Breast epithelium (tissue), 4 donors: ENCODE data around the gene CYSTM1. TPM values are rescaled to one million over a fixed set of nuclear protein-coding genes. Genes with fewer than 3 reads are reported as not detected.

Experiments used
- DNase-seq, 2 donors: peaks; one replicate each; pipeline ENCODE4 v3.0.0-alpha.2; 2019; ENCODE audit warnings: low spot score in 2 of 2
- H3K27ac ChIP-seq, 2 donors: fragments of 200-600 bp; sonication (generic) in 1 of 2; one replicate each; pipeline ENCODE4 v1.5.1; 2016 to 2019; ENCODE audit warnings: mild to moderate bottlenecking in 1 of 2
- H3K27me3 ChIP-seq, 2 donors: fragments of 200-600 bp; sonication (generic) in 1 of 2; one replicate each; pipeline versions ENCODE4 v1.5.1 to v1.6.0; 2017 to 2019; ENCODE audit warnings: control low read depth in 1 of 2, mild to moderate bottlenecking in 1 of 2
- H3K36me3 ChIP-seq: fragments of 200-600 bp; one replicate; pipeline ENCODE4 v1.5.1; 2019
- H3K4me1 ChIP-seq, 2 donors: fragments of 200-600 bp; sonication (generic); one replicate each; pipeline ENCODE4 v1.5.1; 2016 to 2019; ENCODE audit warnings: control low read depth in 1 of 2
- H3K4me3 ChIP-seq, 3 donors: fragments of 200-600 bp; sonication (generic); 1 replicate in 2 of 3; 2 replicates in 1 of 3; pipeline ENCODE4 v1.5.1; 2016 to 2019; ENCODE audit warnings: mild to moderate bottlenecking in 3 of 3, moderate library complexity in 2 of 3
- H3K9me3 ChIP-seq, 2 donors: fragments of 200-600 bp; sonication (generic) in 1 of 2; one replicate each; pipeline ENCODE4 v1.5.1; 2016 to 2019; ENCODE audit warnings: control low read depth in 1 of 2
- POLR2A ChIP-seq: fragments of 450-650 bp; IDR thresholded peaks from one replicate; pipeline ENCODE4 v1.6.1; 2016; ENCODE audit warnings: antibody characterized with exemption, mild to moderate bottlenecking, moderate library complexity
- POLR2AphosphoS5 ChIP-seq, 3 donors: sonication (generic); formaldehyde crosslinking; IDR thresholded peaks; one replicate each; pipeline ENCODE4 v1.6.1; 2017; ENCODE audit warnings: antibody characterized with exemption in 3 of 3
- intact Hi-C: fragments of 100-400 bp; cut with DNase I; formaldehyde crosslinking; loops from one replicate; pipeline ENCODE4 v1.15.1; 2023; ENCODE audit warnings: low total_unique reads
- total RNA-seq, 3 donors: library from RNA; depleted of rRNA; stranded (reverse); fragments of >200 nt; gene quantifications; one replicate each; pipeline ENCODE4 v1.1.0, GENCODE V29; 2016
- TF ChIP-seq, protein P1 (sequence below), 3 donors: fragments of 450-650 bp; IDR thresholded peaks; one replicate each; pipeline ENCODE4 v1.5.1; 2016 to 2017; ENCODE audit warnings: antibody characterized with exemption in 3 of 3, mild to moderate bottlenecking in 3 of 3, moderate library complexity in 3 of 3

The CYSTM1 gene
- total RNA-seq, 3 donors from 2014 or later: 56.5 to 108 (median 76.0) TPM

DNA sequence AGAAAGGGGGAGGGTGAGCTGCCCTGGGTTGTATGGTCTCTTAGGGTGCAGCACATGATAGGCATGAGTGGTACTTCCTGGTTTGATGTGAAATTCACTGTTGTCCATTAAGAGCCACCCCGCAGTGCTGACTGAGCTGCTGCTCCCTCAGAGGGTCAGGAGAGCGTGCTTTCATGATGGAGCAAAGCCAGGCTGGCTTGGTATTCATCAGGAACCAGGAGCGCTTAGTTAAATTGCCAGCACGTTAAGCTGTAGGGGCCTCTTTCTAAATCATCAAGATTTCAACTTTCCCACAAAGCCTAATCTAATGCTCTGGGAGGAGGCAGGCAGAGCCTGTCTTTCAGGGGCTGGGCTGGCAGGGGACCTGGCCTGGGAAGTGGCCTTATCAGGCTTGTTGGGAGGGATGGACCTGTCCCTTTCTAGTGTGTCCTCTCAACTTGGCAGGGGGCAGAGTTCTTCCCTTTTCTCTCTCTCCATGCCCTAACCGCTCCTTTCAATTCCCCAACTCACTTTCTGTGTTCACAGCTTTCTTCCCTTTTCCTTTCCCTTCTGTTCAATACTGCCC is 7.9 kb downstream of the CYSTM1 start:
- no peak for DNase-seq
- no peaks in the 10 kb centered on the region for H3K27me3 ChIP-seq
- no peaks in the 10 kb centered on the region for H3K4me1 ChIP-seq
- H3K9me3 ChIP-seq: no peaks in the 10 kb centered on the region
- H3K4me3 ChIP-seq: no peak overlapping the region
- TF ChIP-seq POLR2AphosphoS5 (IDR thresholded peaks at IDR 0.05) (no peak), POLR2A (no peak)
- TF ChIP-seq, protein P1, sequence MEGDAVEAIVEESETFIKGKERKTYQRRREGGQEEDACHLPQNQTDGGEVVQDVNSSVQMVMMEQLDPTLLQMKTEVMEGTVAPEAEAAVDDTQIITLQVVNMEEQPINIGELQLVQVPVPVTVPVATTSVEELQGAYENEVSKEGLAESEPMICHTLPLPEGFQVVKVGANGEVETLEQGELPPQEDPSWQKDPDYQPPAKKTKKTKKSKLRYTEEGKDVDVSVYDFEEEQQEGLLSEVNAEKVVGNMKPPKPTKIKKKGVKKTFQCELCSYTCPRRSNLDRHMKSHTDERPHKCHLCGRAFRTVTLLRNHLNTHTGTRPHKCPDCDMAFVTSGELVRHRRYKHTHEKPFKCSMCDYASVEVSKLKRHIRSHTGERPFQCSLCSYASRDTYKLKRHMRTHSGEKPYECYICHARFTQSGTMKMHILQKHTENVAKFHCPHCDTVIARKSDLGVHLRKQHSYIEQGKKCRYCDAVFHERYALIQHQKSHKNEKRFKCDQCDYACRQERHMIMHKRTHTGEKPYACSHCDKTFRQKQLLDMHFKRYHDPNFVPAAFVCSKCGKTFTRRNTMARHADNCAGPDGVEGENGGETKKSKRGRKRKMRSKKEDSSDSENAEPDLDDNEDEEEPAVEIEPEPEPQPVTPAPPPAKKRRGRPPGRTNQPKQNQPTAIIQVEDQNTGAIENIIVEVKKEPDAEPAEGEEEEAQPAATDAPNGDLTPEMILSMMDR (IDR thresholded peaks at IDR 0.05): no peak
- no peaks in the 10 kb centered on the region for H3K36me3 ChIP-seq
- H3K27ac ChIP-seq: peak overlapping the region; percentile 41 to 54
- intact Hi-C loops: no loop called here

DNA sequence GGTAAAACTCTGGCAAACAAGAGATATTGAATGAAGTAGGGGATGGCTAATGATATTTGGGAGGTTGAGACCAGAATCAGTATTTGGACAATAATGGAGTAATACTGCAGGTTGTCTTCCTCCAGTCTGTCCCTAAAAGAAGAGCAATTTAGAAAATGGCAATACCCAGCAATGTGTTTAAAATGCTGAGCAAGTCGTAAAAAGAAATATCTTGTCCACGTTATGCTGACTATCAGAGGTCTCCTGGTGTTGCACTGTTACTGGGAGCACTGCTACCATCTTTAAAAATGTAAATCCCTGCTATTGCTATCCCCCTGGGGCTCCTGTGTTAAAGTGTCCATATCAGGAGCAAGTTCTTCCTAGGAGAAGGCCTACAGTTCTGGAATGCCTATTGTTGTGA is 10.4 kb downstream of the CYSTM1 start:
- Histone ChIP-seq H3K27me3 (no peaks in the 10 kb centered on the region), H3K27ac (no peak overlapping the region), H3K4me1 (no peaks in the 10 kb centered on the region), H3K4me3 (no peak overlapping the region), H3K36me3 (no peaks in the 10 kb centered on the region), H3K9me3 (no peaks in the 10 kb centered on the region)
- no peak for TF ChIP-seq POLR2AphosphoS5 (IDR thresholded peaks at IDR 0.05)
- TF ChIP-seq, protein P1 (IDR thresholded peaks at IDR 0.05): no peak
- TF ChIP-seq POLR2A: no peak
- no peak for DNase-seq
- intact Hi-C loops: no loop called here

DNA sequence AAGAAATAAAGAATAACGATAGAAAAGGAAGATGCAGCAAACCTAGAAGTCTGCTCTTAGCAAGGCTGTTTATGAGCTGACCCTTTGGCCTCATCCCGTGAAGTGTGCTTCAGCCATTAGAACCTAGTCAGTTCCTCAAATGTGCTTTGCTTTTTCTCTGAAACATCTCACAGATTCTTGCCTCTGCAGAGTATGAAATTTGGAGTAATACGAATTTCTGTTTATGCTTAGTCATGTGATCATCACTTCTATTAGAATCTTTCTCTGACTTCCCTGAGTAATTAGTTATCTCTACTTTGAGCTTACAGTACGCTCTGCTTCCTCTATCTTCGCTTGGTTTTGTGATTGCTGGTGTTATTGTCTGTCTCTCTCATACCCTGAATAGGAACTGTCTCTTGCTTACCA is 11.3 kb downstream of the CYSTM1 start:
- Histone ChIP-seq H3K27ac (no peak overlapping the region), H3K36me3 (no peaks in the 10 kb centered on the region), H3K9me3 (no peaks in the 10 kb centered on the region), H3K4me1 (no peaks in the 10 kb centered on the region), H3K27me3 (no peaks in the 10 kb centered on the region), H3K4me3 (no peak overlapping the region)
- intact Hi-C loops: no loop called here
- TF ChIP-seq POLR2A: no peak
- TF ChIP-seq POLR2AphosphoS5 (IDR thresholded peaks at IDR 0.05): no peak
- TF ChIP-seq, protein P1 (IDR thresholded peaks at IDR 0.05): no peak
- no peak for DNase-seq

DNA sequence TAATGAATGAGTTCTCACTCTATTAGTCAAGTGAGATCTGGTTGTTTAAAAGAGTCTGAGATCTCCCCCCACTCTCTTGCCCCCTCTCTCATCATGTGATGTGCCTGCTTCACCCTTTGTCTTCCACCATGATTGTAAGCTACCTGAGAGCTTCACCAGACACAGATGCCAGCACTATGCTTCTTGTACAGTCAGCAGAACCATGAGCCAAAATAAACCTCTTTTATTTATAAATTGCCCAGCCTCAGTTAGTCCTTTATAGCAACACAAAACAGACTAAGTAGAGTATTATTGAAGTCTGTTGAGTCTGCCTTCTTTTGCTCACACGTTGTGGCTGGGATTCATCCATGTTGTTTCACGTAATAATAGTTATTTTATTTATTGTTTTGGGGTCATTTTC is 14.3 kb downstream of the CYSTM1 start:
- TF ChIP-seq, protein P1 (IDR thresholded peaks at IDR 0.05): no peak
- TF ChIP-seq POLR2A (no peak), POLR2AphosphoS5 (IDR thresholded peaks at IDR 0.05) (no peak)
- H3K4me3 ChIP-seq: no peak overlapping the region
- no peaks in the 10 kb centered on the region for H3K27me3 ChIP-seq
- no peak overlapping the region for H3K27ac ChIP-seq
- H3K4me1 ChIP-seq: no peaks in the 10 kb centered on the region
- DNase-seq: no peak
- H3K36me3 ChIP-seq: no peaks in the 10 kb centered on the region
- no peaks in the 10 kb centered on the region for H3K9me3 ChIP-seq
- intact Hi-C loops: no loop called here

DNA sequence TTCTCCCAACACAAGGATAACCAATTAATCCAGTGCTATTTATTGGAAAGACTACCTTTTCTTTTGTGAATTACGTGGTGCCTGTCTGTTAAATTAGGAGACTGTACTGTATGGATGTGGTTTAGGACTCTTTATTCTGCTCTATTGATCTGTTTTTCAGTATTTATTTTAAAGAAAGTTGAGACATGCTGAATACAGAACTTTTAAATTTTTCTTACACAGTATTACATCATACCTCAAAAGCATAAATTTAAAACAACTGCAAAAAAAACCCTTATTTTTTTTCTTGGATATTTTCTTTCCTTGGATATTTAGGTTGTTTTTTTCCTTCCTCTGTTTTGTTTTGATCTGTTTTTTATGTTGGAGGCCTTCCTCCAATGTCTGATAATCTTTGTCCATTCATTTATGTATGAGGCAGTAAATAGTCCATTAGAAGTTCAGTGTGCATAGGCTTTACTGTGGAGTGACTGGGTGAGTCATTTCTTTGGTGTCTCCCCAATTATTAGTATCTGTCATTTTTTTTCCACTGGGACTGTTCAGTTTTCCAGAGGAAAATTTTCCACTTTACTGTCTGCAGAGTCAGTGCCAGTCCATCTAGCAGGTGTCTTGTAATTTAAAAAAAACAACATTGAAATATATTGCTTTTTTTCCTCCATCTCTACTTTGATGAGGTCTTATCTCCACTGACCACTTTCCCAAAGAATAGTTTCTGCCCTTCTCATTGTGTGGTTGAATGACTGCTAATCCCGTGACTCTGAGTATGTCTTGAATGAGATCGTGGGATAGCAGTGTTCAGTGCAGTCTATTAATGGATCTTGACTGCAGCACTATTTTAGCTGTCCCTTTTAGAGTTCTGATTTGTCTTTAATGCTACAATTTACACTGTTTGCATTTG is 15.2 kb downstream of the CYSTM1 start:
- H3K36me3 ChIP-seq: no peaks in the 10 kb centered on the region
- TF ChIP-seq POLR2AphosphoS5 (IDR thresholded peaks at IDR 0.05) (no peak), POLR2A (no peak)
- TF ChIP-seq, protein P1 (IDR thresholded peaks at IDR 0.05): no peak
- no peak overlapping the region for H3K4me3 ChIP-seq
- intact Hi-C loops: no loop called here
- H3K27me3 ChIP-seq: no peaks in the 10 kb centered on the region
- H3K9me3 ChIP-seq: no peaks in the 10 kb centered on the region
- DNase-seq: no peak
- H3K27ac ChIP-seq: no peak overlapping the region
- no peaks in the 10 kb centered on the region for H3K4me1 ChIP-seq
